Right ventricle myocardium inferior (tissue), 1 donor: Measurements from ENCODE around the gene HCRTR2. TPM values are rescaled to one million over a fixed set of nuclear protein-coding genes. Genes with fewer than 3 reads are reported as not detected.
A peak's percentile ranks its signal among the peaks of the same experiment; 100 is the strongest.
"Not testable (repeated sequence)": the region's sequence is repeated elsewhere in the genome, so short reads cannot be mapped to it uniquely, and the experiment has no call there.

Source experiments
- ATAC-seq: fragments of 200-7000 bp; cut with Tn5 transposase; one replicate; pipeline ENCODE4 v1.9.1; 2020; ENCODE audit warnings: mild to moderate bottlenecking, moderate library complexity
- DNase-seq: peaks from one replicate; pipeline ENCODE4 v3.0.0; 2021; ENCODE audit errors: missing footprints
- intact Hi-C: fragments of 100-400 bp; cut with DNase I; formaldehyde crosslinking; loops from one replicate; pipeline ENCODE4 v1.11.0; 2022
- total RNA-seq: library from RNA; stranded (reverse); fragmentation: NEBNext Ultra II Directional; extraction: Animal tissue kit (Norgen Biotek cat#: 25700); gene quantifications from one replicate; pipeline ENCODE4 v1.2.1, GENCODE V29; 2021
- donor health status: DM: no; HTN: yes; CAD: no; lungs with severe emphysema.

The HCRTR2 gene
- total RNA-seq, 1 donor from 2014 or later, result not detected

- intact Hi-C loops, result no loop called here
- ATAC-seq, result no peak
- no peak for DNase-seq
Observed at GRCh38 chr6:55208478-55209458, 34.5 kb downstream of the HCRTR2 start.

DNA sequence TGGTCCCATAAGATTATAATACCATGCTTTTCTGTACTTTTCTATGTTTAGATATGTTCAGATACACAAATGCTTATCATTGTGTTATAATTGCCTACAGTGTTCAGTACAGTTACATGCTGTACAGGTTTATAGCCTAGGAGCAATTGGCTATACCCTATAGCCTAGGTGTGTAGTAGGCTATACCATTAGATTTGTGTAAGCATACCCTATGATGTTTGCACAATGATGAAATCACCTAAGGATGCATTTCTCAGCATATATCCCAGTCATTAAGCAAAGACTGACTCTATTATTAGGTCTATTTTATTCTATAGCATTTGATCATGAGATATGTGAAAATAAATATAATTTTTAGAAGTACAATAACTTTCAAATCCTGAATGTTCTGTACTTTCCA is 36.6 kb downstream of the HCRTR2 start:
- intact Hi-C loops, result no loop called here

DNA sequence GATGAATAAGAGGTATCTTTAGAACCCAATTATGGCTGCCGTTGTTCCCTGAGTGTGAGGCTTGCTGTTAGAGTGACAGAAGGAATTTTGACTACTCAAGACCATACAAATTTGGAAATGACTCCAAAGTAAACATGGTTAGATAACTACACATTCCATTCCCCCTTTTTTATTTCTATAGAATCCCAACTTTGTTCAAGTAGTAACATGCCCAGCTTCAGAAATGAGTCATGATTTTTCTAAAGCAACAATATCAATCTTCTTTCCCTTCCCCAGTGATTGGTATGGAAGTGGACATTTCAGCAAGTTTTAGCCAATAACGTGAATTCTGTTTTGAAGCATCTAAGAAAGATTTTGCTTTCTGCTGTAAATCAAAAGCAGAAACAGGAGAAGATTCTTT is 37.8 kb downstream of the HCRTR2 start:
- intact Hi-C loops, result no loop called here
- no peak for DNase-seq
- ATAC-seq, result no peak

More for the DNA sequence above, 36.6 kb downstream of the HCRTR2 start:
- no peak for ATAC-seq
- DNase-seq, result no peak

DNA sequence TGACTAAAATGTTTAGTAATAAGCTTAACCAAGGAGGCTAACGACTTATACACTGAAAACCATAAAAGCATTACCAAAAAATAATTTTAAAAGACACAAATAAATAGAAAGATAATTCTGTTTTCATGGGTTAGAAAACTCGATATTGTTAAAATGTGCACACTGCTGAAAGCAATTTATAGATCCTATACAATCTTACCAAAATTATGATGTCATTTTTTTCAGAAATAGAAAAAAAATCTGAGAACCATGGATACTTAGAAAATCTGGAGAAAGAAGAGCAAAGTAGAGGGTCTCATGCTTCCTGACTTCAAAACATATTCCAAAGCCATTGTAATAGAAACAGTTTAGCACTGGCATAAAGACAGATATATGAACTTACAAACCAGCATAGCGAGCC is 46.6 kb downstream of the HCRTR2 start:
- DNase-seq, result no peak
- ATAC-seq, result no peak
- intact Hi-C loops, result no loop called here

DNA sequence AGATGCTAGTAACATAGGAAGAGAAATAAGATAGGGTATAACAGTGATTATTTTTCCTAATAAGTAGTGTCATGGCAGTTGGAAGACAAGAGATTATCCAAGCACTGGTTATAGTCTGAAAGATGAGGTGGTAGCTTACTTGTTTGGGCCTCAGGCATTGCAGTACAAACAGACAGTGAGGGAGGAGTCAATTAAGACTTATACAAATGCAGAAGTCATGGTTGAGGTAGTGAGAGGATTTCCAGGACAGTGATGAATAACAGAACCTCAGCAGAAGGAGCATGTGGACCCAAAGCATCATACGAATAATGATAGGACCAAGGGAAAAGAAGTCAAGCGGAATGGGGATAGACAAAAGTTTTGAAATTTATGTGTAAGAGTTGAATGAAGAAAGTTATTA is 53.5 kb downstream of the HCRTR2 start:
- ATAC-seq, result no peak
- intact Hi-C loops, result no loop called here
- DNase-seq, result no peak

DNA sequence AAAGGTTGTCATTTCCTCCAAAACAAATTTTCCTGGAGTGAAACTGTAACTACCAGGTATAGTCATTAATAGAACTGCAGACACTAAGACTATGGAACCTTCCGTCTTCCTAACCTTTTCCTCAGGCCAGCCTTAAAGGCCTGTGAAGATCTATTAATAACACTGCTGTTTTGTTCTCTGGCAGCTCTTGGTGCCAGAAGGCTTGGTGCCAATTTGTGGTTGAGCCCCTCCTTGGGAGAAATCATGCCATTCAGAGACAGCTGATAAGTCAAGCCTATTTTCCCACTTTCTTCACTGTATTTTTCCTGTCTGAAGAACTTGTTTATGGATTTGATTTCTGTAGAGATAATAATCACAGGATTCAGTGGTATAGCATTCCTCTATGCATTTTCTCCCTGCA is 64.8 kb downstream of the HCRTR2 start:
- intact Hi-C loops, result loop anchor here (5.0 kb wide), 2 partner anchors 522 to 1257 kb away; no protein-coding TSS in a partner anchor
- no peak for DNase-seq
- no peak for ATAC-seq

GRCh38 chr6:55240975-55241605 is 66.8 kb downstream of the HCRTR2 start:
- intact Hi-C loops, DNase-seq, ATAC-seq: not testable (repeated sequence)

GRCh38 chr6:55250400-55250799 is 76.1 kb downstream of the HCRTR2 start:
- intact Hi-C loops, result no loop called here
- ATAC-seq (no peak), DNase-seq (no peak)

DNA sequence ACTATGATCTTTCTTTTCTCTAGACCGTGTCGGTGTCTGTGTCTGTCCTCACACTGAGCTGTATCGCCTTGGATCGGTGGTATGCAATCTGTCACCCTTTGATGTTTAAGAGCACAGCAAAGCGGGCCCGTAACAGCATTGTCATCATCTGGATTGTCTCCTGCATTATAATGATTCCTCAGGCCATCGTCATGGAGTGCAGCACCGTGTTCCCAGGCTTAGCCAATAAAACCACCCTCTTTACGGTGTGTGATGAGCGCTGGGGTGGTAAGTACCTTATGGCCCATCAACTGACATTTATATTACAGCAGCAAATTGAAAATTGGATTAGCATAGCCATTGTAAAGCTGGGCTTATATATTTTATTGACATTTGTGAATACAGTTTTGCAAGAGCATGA is 80.8 kb downstream of the HCRTR2 start:
- intact Hi-C loops, result no loop called here
- ATAC-seq (no peak), DNase-seq (peak; percentile 26)

GRCh38 chr6:55260181-55260580 is 85.9 kb downstream of the HCRTR2 start:
- no peak for ATAC-seq
- no peak for DNase-seq
- intact Hi-C loops, result no loop called here

GRCh38 chr6:55265409-55266114 is 91.2 kb downstream of the HCRTR2 start:
- ATAC-seq, result no peak
- intact Hi-C loops, result no loop called here
- DNase-seq, result no peak

- DNase-seq (no peak), ATAC-seq (no peak)
- intact Hi-C loops, result no loop called here
Observed at GRCh38 chr6:55266896-55267295, 92.6 kb downstream of the HCRTR2 start.

DNA sequence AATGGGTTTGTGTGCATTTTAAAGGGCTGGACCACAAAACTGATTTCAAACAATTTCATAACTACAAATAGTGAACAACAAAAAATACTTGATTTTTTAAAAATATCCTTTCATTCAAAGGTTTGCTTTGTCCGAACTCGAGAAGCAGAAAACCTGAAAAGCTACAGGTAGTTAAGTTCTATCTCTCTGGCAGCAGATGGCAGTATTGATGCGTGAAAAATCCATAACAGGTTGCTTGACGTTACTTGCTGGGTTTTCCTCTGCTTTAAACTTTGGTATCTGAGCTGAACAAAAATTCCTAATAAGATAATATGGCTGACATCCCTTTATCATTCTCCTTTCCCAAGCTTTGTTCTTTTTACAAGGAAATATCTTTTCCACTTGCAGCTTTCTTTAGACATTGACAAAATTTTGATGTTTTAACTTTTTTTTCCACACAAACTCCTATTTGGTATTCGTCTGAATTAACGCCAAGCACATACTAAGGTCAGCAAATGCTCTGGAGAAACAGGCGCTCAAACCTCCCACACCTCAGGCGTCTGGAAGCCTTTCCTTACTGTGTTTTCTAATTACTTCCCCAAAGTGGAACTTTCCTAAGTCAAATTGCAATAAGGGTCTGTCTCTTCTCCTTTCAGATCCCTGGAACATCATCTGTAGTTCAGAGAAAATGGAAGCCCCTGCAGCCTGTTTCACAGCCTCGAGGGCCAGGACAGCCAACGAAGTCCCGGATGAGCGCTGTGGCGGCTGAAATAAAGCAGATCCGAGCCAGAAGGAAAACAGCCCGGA is 102.6 kb downstream of the HCRTR2 start:
- peak; percentile 81 for ATAC-seq
- DNase-seq, result peak; percentile 68
- intact Hi-C loops, result loop anchor here (2.0 to 10.0 kb wide), 3 partner anchors 158 to 1016 kb away; no protein-coding TSS in a partner anchor

DNA sequence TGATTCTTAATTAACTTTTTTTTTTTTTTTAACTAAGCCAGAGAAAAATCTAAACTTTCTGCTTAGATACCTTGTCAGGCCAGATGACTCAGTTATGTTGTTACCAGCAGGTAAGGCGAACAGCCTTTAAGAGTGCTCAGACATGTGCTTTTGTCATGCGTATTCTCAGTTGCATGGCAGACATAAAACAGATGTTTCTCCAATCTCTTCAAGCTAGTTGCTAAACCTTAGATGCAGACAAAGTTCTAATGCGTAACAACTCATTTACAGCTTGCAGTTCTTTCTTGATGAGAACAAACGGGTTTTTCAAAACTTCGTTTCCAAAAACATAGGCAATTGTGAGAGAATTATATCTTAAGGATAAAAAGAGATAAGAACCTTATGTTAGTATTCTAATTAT is 103.3 kb downstream of the HCRTR2 start:
- ATAC-seq (peak; percentile 49), DNase-seq (no peak)
- intact Hi-C loops, result loop anchor here (2.0 to 10.0 kb wide), 3 partner anchors 157 to 1015 kb away; no protein-coding TSS in a partner anchor

- intact Hi-C loops, result no loop called here
- no peak for ATAC-seq
- DNase-seq, result no peak
Observed at GRCh38 chr6:55281215-55281614, 106.9 kb downstream of the HCRTR2 start.

- ATAC-seq (peak; percentile 42), DNase-seq (no peak)
- intact Hi-C loops, result no loop called here
Observed at GRCh38 chr6:55282115-55282514, 107.8 kb downstream of the HCRTR2 start.

DNA sequence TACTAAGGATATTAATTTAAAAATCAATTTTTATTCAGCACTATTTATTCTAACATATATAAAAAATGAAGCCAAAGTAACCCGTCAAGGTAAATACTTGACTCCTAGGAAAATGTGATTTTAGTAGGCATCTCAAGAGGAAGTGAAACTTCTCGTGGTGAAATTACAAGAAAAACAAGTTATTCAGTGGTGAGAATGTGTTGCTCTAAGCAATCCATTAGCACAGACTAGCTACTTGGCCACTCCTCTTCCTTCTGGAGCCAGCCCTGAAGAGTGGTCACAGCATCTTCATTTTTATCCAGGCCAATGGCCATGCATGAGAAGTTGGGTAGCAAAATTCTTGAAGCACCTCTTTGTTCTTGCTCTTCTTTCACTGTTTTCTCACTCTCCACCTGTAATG is 112.5 kb downstream of the HCRTR2 start:
- no peak for DNase-seq
- ATAC-seq, result no peak
- intact Hi-C loops, result no loop called here

DNA sequence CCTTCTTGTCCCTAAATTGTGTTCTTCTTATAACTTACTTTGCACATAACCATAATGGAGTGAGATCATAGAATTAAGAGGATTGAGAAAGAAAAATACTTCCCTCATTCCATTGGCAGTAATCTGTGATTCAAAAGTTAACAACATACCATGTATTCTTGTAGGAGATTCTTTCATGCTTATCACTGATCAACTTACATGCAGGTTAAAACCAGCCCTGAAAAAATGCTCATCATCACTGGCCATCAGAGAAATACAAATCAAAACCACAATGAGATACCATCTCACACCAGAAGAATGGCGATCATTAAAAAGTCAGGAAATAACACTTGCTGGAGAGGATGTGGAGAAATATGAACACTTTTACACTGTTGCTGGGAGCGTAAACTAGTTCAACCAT is 116.4 kb downstream of the HCRTR2 start:
- ATAC-seq (no peak), DNase-seq (no peak)
- intact Hi-C loops, result no loop called here

DNA sequence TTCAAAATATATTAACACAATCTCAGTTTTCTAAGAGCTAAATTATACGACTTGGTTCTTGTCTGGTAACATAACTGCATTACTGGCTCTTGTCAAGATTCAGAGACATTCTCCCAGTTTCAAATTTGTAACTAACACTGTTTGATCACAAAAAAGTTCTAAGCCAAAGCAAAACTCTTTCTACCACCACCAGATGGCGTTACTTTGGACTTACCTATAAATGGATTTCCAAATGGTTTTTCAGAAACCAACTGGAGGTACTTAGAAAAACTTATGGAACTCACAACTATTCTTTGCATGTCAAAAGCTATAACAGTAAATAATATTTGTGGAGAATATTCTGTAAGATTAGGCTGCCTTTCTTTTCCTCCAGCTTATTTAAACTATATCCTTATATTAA is 118.8 kb downstream of the HCRTR2 start:
- DNase-seq (no peak), ATAC-seq (no peak)
- intact Hi-C loops, result no loop called here
